C4-2B (cell line): Measurements from ENCODE around the gene RNF144A.

Experiments used
- H3K27ac ChIP-seq: fragments of 450-650 bp; 2 replicates; pipeline ENCODE4 v1.5.1; 2017
- CTCF ChIP-seq: fragments of 450-650 bp; conservative IDR thresholded peaks from 2 replicates; pipeline ENCODE4 v1.5.1; 2017; ENCODE audit warnings: mild to moderate bottlenecking
- ZFX ChIP-seq: fragments of 450-650 bp; IDR thresholded peaks from 2 replicates; pipeline ENCODE4 v1.6.1; 2017

The RNF144A gene

GRCh38 chr2:6924924-6925409, 7.8 kb downstream of the RNF144A start:
- TF ChIP-seq CTCF (no peak), ZFX (no peak)
- no peak overlapping the region for H3K27ac ChIP-seq

- TF ChIP-seq ZFX: no peak
- no peak for TF ChIP-seq CTCF
- H3K27ac ChIP-seq: peak overlapping the region; percentile 69
Observed at GRCh38 chr2:6926071-6926732, 9.0 kb downstream of the RNF144A start.

DNA sequence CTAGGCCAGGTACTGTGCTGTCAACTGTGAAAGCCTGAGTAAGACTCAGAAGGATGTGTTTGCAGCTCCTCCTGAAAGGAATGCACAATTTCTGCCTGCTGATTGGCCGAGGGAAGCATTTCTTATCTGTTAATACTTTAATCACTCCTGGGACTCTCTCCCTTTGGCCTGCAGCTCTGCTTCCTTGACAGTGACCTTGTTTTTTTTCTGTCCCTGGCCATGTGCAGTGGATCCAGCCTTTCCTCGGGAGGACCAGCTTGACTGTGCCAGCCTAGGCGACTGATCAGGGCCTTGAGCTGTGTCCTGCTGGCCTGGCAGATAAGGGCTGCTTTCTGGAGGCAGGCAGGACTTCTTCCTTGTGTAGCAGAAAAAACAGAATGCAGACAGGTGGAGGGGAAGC, 10.0 kb downstream of the RNF144A start:
- peak overlapping the region; percentile 69 for H3K27ac ChIP-seq
- TF ChIP-seq ZFX: no peak
- no peak for TF ChIP-seq CTCF

DNA sequence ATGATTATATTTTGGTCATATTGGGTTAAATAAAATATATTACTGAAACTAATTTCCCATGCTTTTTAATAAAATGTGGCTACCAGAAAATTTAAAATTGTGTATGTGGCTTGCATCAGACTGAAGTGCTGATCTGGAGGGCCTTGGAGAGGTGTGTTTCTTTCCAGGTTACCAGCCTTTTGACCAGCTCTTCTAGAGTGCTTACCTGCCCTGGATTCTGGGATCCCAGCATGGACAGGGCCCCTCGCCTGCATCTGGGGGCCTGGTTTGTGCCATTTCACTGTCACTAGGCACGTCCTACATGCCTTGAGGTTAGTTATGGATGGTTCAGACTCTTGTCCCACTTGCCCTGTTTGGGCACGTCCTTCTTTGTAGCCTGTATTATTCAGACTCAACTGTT, 10.5 kb downstream of the RNF144A start:
- peak overlapping the region; percentile 69 for H3K27ac ChIP-seq
- TF ChIP-seq ZFX (no peak), CTCF (no peak)

GRCh38 chr2:6928452-6928851, 11.2 kb downstream of the RNF144A start:
- TF ChIP-seq ZFX: no peak
- no peak for TF ChIP-seq CTCF
- peak overlapping the region; percentile 69 for H3K27ac ChIP-seq

- no peak overlapping the region for H3K27ac ChIP-seq
- no peak for TF ChIP-seq CTCF
- no peak for TF ChIP-seq ZFX
Observed at GRCh38 chr2:6929196-6929819, 12.1 kb downstream of the RNF144A start.

GRCh38 chr2:6930923-6931647, 13.9 kb downstream of the RNF144A start:
- no peak overlapping the region for H3K27ac ChIP-seq
- TF ChIP-seq CTCF: no peak
- TF ChIP-seq ZFX: no peak
